DMS53 treated with DMSO at 0.1 percent for 48 hours (cell line): ENCODE measurements around the gene GPC1.

Source experiments
- DNase-seq: peaks from one replicate; lab custom pipeline; 2025; ENCODE audit not compliant: unreplicated experiment; lab: John Stamatoyannopoulos, UW

GPC1 gene

DNA sequence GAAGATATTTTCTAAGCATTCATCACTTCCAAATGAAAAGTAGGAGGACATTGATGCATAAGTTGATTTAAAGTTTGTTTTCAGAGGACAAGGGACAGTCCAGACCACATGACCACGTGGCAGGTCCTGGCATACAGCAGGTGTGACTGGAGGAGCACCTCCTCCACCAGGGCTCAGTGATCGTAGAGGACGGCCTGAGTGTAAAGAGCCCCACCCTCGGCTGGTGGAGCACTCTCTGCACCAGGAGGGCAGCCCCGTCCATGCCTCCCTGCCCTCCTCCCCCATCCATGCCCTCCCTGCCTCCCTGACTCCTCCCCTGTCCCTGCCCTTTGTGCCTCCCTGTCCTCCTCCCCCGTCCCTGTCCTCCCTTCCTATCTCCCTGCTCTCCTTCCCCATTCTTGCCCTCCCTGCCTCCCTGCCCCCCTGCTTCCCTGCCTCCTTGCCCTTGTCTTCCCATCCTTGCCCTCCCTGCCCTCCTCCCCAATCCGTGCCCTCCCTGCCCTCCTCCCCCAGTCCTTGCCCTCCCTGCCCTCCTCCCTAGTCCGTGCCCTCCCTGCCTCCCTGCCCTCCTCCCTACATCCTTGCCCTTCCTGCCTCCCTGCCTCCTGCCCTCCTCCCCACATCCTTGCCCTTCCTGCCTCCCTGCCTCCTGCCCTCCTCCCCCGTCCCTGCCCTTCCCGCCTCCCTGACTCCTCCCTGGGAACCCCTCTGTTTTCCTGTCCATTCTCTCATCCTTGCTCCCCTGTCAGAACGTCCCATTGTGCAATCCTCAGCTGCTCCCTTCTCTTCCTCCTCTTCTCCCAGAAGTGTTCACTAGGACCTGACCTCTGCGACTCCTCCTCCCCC, 74.4 kb downstream of the GPC1 start:
- DNase-seq, result no peak

DNA sequence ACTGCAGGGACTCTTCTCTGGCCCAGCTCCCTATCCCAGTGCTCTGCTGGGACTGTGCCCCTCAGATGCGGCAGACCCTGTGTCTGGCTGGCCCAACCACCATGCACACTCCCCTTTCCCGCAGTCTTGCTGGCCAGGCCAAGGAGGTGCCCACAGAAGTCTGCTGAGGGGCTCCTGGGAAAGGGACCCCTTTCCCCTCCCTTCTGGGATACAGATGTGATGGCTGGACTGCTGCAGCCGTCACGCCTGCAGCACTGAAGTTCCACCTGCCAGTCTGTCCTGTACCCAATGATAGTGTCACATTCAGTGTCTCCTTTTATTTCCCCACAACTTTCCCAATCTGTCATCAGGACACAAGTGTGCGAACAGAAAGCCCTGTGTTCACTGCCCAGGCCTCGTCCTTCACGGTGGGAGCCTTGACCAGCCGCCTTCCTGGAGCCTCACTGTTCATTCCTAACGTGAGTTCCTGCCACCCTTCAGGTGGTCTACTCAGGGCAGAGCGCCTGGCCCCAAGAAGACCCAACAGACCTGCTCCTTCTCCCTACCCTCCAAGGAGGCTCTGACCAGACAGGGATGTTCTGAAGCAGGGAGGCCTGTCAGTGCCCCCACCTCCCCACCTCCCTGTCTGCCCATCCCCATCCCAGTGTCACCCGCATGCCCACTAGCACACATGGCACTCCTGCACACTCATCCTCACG, 75.2 kb downstream of the GPC1 start:
- no peak for DNase-seq

DNA sequence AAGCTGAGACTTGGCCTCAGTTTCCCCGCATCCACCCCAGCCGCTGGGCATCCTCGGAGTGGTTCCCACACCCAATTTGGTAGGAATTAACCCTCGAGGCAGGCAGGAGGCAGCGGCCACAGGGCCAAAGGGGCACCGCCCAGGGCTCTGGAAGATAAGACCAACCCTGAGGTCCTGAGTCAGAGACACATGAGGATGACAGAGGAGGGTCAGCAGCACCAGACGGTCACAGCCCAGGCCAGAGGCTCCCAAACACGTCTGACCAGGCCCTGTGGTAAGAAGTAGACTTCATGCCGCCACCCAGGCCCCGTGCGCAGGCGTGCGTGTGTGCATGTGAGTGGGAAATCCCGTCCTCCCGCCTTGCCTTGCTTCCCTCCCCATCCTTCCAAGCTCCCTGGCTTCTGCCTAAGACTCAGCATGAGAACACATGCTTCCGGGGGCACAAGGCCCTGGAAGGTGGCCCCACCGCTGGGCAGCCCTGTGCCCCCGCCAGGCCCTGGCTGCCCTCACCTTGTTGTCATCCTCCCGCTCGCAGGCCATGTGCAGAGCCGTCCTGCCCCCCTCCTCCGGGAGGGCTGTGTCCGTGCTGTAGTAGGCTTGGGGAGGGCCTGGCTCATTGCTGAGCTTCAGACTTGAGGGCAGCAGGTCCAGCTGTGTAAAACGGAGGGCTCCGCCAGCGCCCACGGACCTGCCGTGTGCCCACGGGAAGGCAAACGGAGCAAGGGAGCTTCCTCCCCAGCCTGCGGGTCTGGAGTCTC, 76.1 kb downstream of the GPC1 start:
- no peak for DNase-seq

DNA sequence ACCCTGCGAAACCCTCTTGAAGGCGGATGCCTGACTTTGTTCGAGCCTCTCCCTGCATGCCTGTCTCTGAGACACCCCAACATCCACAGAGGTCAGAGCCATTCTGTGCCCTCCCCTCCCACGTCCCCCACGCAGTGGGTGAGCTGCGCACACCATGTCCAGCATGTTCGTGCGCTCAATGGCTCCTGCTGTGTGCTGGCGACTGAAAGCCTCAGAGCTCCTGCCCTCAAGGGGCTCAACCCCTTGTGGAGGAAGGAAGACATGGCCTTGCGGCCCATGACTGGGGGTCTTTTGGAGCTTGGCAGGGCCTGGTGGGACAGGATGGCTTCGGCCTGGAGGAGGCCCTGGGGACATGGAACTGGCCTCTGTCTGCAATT, 76.6 kb downstream of the GPC1 start:
- DNase-seq, result no peak

DNA sequence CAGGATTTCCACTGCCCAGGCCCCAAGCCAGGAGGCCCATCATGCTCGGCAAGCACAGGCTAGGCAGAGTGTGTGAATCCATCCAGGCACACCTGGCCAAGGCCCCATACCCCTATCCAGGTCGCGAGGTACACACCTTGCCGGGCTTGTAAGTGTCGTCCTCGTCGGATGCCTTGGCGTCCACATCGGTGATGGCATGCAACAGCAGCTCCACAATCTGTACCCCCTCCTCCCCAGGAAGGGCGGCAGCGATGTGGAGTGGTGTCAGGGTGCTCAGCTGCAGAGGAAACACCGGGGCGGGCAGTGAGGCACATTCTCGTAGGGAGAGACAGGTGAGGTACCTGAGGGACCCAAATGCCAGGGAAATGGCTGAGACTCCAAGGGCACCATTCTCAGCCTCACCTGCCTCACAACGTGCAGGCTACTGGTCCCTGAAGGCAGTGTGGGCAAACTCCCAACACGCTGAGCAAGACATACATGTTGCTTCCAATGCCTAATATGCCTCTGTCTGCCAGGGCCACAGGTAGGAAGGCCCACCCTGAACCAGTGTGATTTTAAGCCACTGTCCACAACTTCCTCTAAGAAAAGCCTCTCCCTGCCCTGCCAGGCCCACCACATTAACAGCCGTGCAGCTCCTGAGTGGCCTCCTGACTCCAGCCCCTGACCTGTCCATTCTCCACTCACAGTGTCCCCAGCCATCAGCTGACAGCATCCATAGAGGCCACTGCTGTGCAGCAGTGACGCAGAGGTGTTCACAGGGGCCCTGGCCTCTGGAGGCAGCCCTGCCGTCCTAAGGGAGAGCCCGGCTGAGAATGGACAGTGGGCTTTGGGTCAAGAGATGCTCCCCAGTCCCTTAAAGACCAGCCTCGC, 77.4 kb downstream of the GPC1 start:
- no peak for DNase-seq

DNA sequence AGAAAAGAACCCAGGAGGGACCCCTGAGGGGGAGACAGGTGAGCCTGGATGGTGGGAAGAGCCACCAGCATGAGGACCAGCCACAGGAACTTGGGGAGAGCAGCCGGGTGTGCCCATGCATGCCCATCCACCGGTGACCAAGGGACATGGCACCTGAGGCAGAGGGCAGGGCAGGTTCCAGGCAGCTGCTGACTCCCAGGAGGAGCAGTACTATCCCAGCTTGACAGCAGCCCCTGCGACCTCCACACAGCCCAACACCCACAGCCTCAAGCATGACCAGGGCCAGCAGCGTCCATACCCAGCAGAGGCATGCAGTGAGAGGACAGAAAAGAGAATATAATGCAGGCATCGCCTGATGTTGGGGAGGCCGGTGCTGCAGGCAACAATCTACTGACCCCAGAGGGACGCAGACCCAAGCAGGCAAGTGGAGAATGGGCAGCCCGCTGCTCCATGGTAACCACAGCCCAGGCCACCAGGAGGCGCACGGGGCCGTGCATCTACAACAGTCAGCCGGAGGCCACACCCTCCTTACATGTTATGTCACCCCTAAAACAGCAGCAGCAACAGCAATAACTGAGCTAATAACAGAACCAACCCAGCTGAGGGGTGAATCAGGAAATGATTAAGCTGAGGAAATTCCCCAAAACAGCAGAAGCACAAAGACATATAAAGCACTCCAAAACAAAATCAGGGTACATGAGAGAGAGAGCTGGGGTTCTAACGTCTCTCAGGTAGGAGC, 78.3 kb downstream of the GPC1 start:
- no peak for DNase-seq

DNA sequence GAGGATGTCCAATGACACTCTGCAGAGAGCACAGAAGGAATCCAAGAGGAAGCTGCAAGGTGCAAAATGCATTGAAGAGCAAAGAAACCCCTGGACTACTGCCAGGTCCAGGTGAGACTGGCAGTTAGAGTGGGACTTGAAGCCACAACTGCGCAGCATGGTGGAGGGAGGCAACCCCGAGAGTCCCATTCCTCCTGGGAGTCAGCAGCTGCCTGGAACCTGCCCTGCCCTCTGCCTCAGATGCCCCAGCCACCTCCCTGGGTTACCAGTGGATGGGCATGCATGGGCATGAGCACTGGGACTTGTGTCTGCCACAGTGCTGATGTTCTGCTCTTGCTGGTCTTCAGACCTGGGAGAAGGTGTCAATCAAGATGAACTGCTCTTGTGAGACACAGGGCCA, 79.2 kb downstream of the GPC1 start:
- no peak for DNase-seq

DNA sequence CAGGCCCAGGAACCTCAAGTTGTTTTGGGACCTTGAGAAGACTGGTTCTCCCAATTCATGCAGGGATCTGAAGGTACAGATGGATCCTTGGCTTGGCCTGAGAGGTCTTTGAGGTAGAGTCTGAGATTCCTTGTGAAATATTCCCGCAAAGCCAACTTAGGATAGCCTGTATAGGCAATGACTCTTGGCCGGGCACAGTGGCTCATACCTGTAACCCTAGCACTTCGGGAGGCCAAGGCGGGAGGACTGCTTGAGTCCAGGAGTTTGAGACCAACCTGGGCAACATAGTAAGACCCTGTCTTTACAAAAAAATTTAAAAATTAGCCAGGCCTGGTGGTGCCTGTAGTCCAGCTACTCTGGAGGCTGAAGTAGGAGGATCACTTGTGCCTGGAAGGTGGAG, 81.9 kb downstream of the GPC1 start:
- no peak for DNase-seq
